Endothelial cell of umbilical vein (primary cell): ENCODE measurements around the gene DUS2. TPM values are rescaled to one million over a fixed set of nuclear protein-coding genes. Genes with fewer than 3 reads are reported as not detected.

Experiments
- BruUV-seq: library from RNA; stranded (reverse); fragments of 400-500 nt; replicated peaks from 2 replicates; lab custom pipeline; 2021; lab: Mats Ljungman, UMichigan
- CTCF ChIA-PET: fragments of 300-600, 350-600 bp; sonication (Branson Sonifier 250); formaldehyde crosslinking; loops from one replicate; lab custom pipeline; 2021; ENCODE audit warnings: antibody characterized with exemption, inconsistent platforms; lab: Charles Lee
- POLR2A ChIA-PET: fragments of 300-600, 350-600 bp; sonication (Branson Sonifier 250); formaldehyde crosslinking; loops from one replicate; lab custom pipeline; 2021; ENCODE audit warnings: antibody characterized with exemption, inconsistent platforms; lab: Charles Lee
- DNase-seq: peaks from one replicate; pipeline ENCODE4 v3.0.0-alpha.2; 2011; ENCODE audit warnings: low read depth, low spot score
- FAIRE-seq: peaks from 2 replicates; lab custom pipeline; 2011; peaks lifted over from hg19 to GRCh38; lab: Jason Lieb, UNC
- H2AFZ ChIP-seq: 2 replicates; pipeline ENCODE4 v1.6.0; 2012; ENCODE audit warnings: low read depth, low read length, control low read depth, inconsistent platforms
- H3K27ac ChIP-seq: 2 replicates; pipeline ENCODE4 v1.5.1; 2011; ENCODE audit warnings: low read depth, mild to moderate bottlenecking, control low read depth, low read length, moderate library complexity; ENCODE audit not compliant: insufficient read depth
- H3K27me3 ChIP-seq, 2 experiments: 2 replicates each; pipeline versions ENCODE4 v1.6.0 to v1.6.1; 2011; ENCODE audit warnings: low read length in 2 of 2, mixed read lengths in 1 of 2; ENCODE audit not compliant: control insufficient read depth in 2 of 2, insufficient read depth in 2 of 2
- H3K36me3 ChIP-seq, 2 experiments: 2 replicates in 1 of 2; 3 replicates in 1 of 2; pipeline ENCODE4 v1.5.1; 2011; ENCODE audit warnings: low read length in 2 of 2, mild to moderate bottlenecking in 1 of 2, moderate library complexity in 1 of 2; ENCODE audit not compliant: control insufficient read depth in 2 of 2, insufficient read depth in 2 of 2; ENCODE audit errors: extremely low read depth in 1 of 2
- H3K4me1 ChIP-seq: 3 replicates; pipeline ENCODE4 v1.5.1; 2011; ENCODE audit warnings: mild to moderate bottlenecking, low read length; ENCODE audit not compliant: control insufficient read depth, insufficient read depth; ENCODE audit errors: extremely low read depth
- H3K4me2 ChIP-seq: 2 replicates; pipeline ENCODE4 v1.6.1; 2011; ENCODE audit warnings: low read length, control low read depth, mixed read lengths; ENCODE audit not compliant: insufficient read depth
- H3K4me3 ChIP-seq, 3 experiments: fragments of 200-600 bp in 1 of 3; sonication (generic), shearing (Covaris generic) in 1 of 3; replicated peaks in 1 of 3; 2 replicates each; pipeline ENCODE4 v1.5.1; 2011 to 2016; ENCODE audit warnings: control low read depth in 3 of 3, low read length in 3 of 3, mild to moderate bottlenecking in 2 of 3, inconsistent platforms in 1 of 3, low read depth in 1 of 3, moderate library complexity in 1 of 3; ENCODE audit not compliant: insufficient read depth in 1 of 3
- H3K79me2 ChIP-seq: 2 replicates; pipeline ENCODE4 v1.6.0; 2012; ENCODE audit warnings: low read length, inconsistent platforms; ENCODE audit not compliant: control insufficient read depth, insufficient read depth
- H3K9ac ChIP-seq: replicated peaks from 2 replicates; pipeline ENCODE3; 2011; ENCODE audit warnings: low read length, control low read depth; ENCODE audit not compliant: insufficient read depth; ENCODE audit errors: extremely low read depth
- H3K9me1 ChIP-seq: replicated peaks from 3 replicates; pipeline ENCODE4 v1.6.0; 2011; ENCODE audit warnings: mild to moderate bottlenecking, low read length; ENCODE audit not compliant: control insufficient read depth, insufficient read depth; ENCODE audit errors: extremely low read depth
- H3K9me3 ChIP-seq: replicated peaks from 2 replicates; pipeline ENCODE4 v1.5.1; 2012; ENCODE audit warnings: low read length, inconsistent platforms; ENCODE audit not compliant: control insufficient read depth, insufficient read depth
- H4K20me1 ChIP-seq: replicated peaks from 2 replicates; pipeline ENCODE3; 2011; ENCODE audit warnings: mild to moderate bottlenecking, low read length; ENCODE audit not compliant: control insufficient read depth, insufficient read depth; ENCODE audit errors: extremely low read depth
- CTCF ChIP-seq, 2 donors: IDR thresholded peaks; 1 replicate in 1 of 2; 2 replicates in 1 of 2; pipeline ENCODE4 v1.5.1; 2011; ENCODE audit warnings: low read length in 2 of 2, mild to moderate bottlenecking in 2 of 2, moderate library complexity in 2 of 2, control low read depth in 1 of 2, inconsistent platforms in 1 of 2, low read depth in 1 of 2; ENCODE audit not compliant: insufficient read depth in 1 of 2; ENCODE audit errors: extremely low read depth in 1 of 2
- EZH2 ChIP-seq: IDR thresholded peaks from 2 replicates; pipeline ENCODE4 v1.6.1; 2012; ENCODE audit warnings: borderline replicate concordance, low read depth, mild to moderate bottlenecking, moderate library complexity, low read length, inconsistent platforms; ENCODE audit not compliant: severe bottlenecking
- FOS ChIP-seq: IDR thresholded peaks from 2 replicates; pipeline ENCODE4 v1.6.1; 2011; ENCODE audit warnings: mild to moderate bottlenecking, low read length, moderate library complexity, borderline replicate concordance; ENCODE audit not compliant: insufficient read depth
- GATA2 ChIP-seq: IDR thresholded peaks from 2 replicates; pipeline ENCODE4 v1.7.0; 2011; ENCODE audit warnings: low read depth, mild to moderate bottlenecking, moderate library complexity, mixed read lengths, low read length; ENCODE audit not compliant: insufficient read length, insufficient read depth
- JUN ChIP-seq: IDR thresholded peaks from 2 replicates; pipeline ENCODE4 v1.6.1; 2011; ENCODE audit warnings: borderline replicate concordance, low read depth; ENCODE audit not compliant: insufficient read length, insufficient read depth
- MAX ChIP-seq: IDR thresholded peaks from 2 replicates; pipeline ENCODE4 v1.6.1; 2011; ENCODE audit not compliant: insufficient read depth, insufficient read length
- MYC ChIP-seq: IDR thresholded peaks from one replicate; pipeline ENCODE4 v1.6.1; 2011; ENCODE audit warnings: mild to moderate bottlenecking, low read depth, low read length
- POLR2A ChIP-seq: IDR thresholded peaks from 2 replicates; pipeline ENCODE4 v1.6.1; 2012; ENCODE audit warnings: low read depth, mild to moderate bottlenecking, control low read depth, low read length
- POLR2AphosphoS5 ChIP-seq: IDR thresholded peaks from 2 replicates; pipeline ENCODE4 v1.6.1; 2012; ENCODE audit warnings: low read depth, mild to moderate bottlenecking, control low read depth, low read length, moderate library complexity; ENCODE audit not compliant: insufficient read depth
- dilution Hi-C: fragments of 300-500 bp; cut with MboI; formaldehyde crosslinking; loops from one replicate; pipeline ENCODE4 v1.15.0; 2019; ENCODE audit warnings: low sequenced_read_pairs; ENCODE audit not compliant: extremely low pct_ligation_motif_present
- intact Hi-C: fragments of 100-400 bp; cut with micrococcal nuclease; formaldehyde crosslinking; loops from one replicate; pipeline ENCODE4 v1.10.0; 2022
- polyA plus RNA-seq, 4 experiments: library from polyadenylated mRNA; depleted of rRNA in 3 of 4; stranded (reverse) in 3 of 4; unstranded in 1 of 4; fragments of >200 nt; gene quantifications; 2 replicates each; pipeline versions ENCODE4 v1.2.1 to v1.2.3, GENCODE V29; 2011 to 2012; ENCODE audit warnings: missing spikeins in 1 of 4
- total RNA-seq: library from RNA; stranded (reverse); gene quantifications from 2 replicates; pipeline ENCODE4 v1.2.3, GENCODE V29; 2021

Gene DUS2
- total and polyA plus RNA-seq, 2 donors (not counting 3 experiments of a cell fraction or from before 2014, with no cell fraction given) = 16.4 to 21.7 TPM

- Histone ChIP-seq H3K36me3 (no peaks in the 10 kb centered on the region), H2AFZ (peak overlapping the region; percentile 74), H3K9ac (no peak overlapping the region), H3K27me3 (no peaks in the 10 kb centered on the region), H3K4me2 (no peak overlapping the region), H3K4me3 (no peak overlapping the region), H3K4me1 (peaks cover 3% of the 10 kb centered on the region), H4K20me1 (no peaks in the 10 kb centered on the region), H3K79me2 (no peaks in the 10 kb centered on the region), H3K9me3 (no peaks in the 10 kb centered on the region), H3K27ac (no peak overlapping the region), H3K9me1 (no peaks in the 10 kb centered on the region)
- no TSS peak for BruUV-seq
- FAIRE-seq (peak; percentile 92), DNase-seq (peak; percentile 92)
- ChIA-PET CTCF (interaction anchor here (0.8 to 4.4 kb wide), 8 partner anchors 10 to 40 kb away, joined by 3 to 22 read pairs (median 4); partner anchors contain the start of genes DDX28, DPEP2NB and DUS2), POLR2A (interaction anchor here (0.7 to 0.9 kb wide), 2 partner anchors 11 to 18 kb away, joined by 3 read pairs; partner anchors contain the start of gene DUS2)
- no peak for TF ChIP-seq JUN
- TF ChIP-seq POLR2A = no peak
- TF ChIP-seq MYC = no peak
- TF ChIP-seq POLR2AphosphoS5 = no peak
- no peak for TF ChIP-seq MAX
- TF ChIP-seq FOS = no peak
- TF ChIP-seq EZH2 = no peak
- no peak for TF ChIP-seq GATA2
- no peak for TF ChIP-seq CTCF (IDR thresholded peaks at IDR 0.05; ENCODE audit: extremely low read depth in 1 of 2, insufficient read depth in 1 of 2, low read depth in 1 of 2, low read length in 2 of 2)
- dilution Hi-C loops = no loop called here
- intact Hi-C loops = no loop called here
Measured at GRCh38 chr16:68005786-68006286, 17.2 kb upstream of the DUS2 start.
